Thyroid gland (tissue), 4 donors: ENCODE results near the gene DEPDC7. TPM values are rescaled to one million over a fixed set of nuclear protein-coding genes. Genes with fewer than 3 reads are reported as not detected.

Experiments
- DNase-seq, 2 donors: peaks; one replicate each; pipeline ENCODE4 v3.0.0-alpha.2; 2019
- H3K27ac ChIP-seq, 3 donors: fragments of 200-600 bp; sonication (generic); 1 replicate in 2 of 3; 2 replicates in 1 of 3; pipeline ENCODE4 v1.5.1; 2016 to 2019; ENCODE audit warnings: mild to moderate bottlenecking in 1 of 3, moderate library complexity in 1 of 3
- H3K27me3 ChIP-seq: fragments of 200-600 bp; sonication (generic); one replicate; pipeline ENCODE4 v1.5.1; 2019
- H3K36me3 ChIP-seq, 2 donors: fragments of 200-600 bp; sonication (generic); one replicate each; pipeline ENCODE4 v1.5.1; 2016 to 2019
- H3K4me1 ChIP-seq, 2 donors: fragments of 200-600 bp; sonication (generic); one replicate each; pipeline ENCODE4 v1.5.1; 2017 to 2019
- H3K4me3 ChIP-seq, 3 donors: fragments of 200-600 bp; sonication (generic); replicated peaks in 1 of 3; 1 replicate in 2 of 3; 2 replicates in 1 of 3; pipeline ENCODE4 v1.5.1; 2016; ENCODE audit warnings: mild to moderate bottlenecking in 1 of 3
- H3K9me3 ChIP-seq: fragments of 200-600 bp; sonication (generic); one replicate; pipeline ENCODE4 v1.5.1; 2017
- POLR2A ChIP-seq, 2 donors: fragments of 450-650 bp; IDR thresholded peaks; one replicate each; pipeline ENCODE4 v1.6.1; 2017; ENCODE audit warnings: antibody characterized with exemption in 2 of 2, mild to moderate bottlenecking in 2 of 2, moderate library complexity in 1 of 2
- WGBS, 2 donors: methylation state at CpG; one replicate each; pipeline ENCODE4 v1.1.5; 2017; 5-methylcytosine and 5-hydroxymethylcytosine counted together
- intact Hi-C: fragments of 100-400 bp; cut with DNase I; formaldehyde crosslinking; loops from one replicate; pipeline ENCODE4 v1.15.1; 2023
- total RNA-seq, 4 donors: library from RNA; depleted of rRNA; stranded (reverse); fragments of >200 nt; gene quantifications; one replicate each; pipeline ENCODE4 v1.2.3, GENCODE V29; 2016
- TF ChIP-seq, protein P1 (sequence below), 6 experiments: fragments of 200-600 bp in 3 of 6; fragments of 450-650 bp in 3 of 6; sonication (generic) in 3 of 6; IDR thresholded peaks; one replicate each; pipeline ENCODE4 v1.5.1; 2016 to 2019; ENCODE audit warnings: antibody characterized with exemption in 6 of 6, mild to moderate bottlenecking in 2 of 6, inconsistent platforms in 1 of 6, moderate library complexity in 1 of 6

The DEPDC7 gene
- total RNA-seq, 4 donors from 2014 or later: 0.63 to 2.6 (median 1.6) TPM; not detected in 1

DNA sequence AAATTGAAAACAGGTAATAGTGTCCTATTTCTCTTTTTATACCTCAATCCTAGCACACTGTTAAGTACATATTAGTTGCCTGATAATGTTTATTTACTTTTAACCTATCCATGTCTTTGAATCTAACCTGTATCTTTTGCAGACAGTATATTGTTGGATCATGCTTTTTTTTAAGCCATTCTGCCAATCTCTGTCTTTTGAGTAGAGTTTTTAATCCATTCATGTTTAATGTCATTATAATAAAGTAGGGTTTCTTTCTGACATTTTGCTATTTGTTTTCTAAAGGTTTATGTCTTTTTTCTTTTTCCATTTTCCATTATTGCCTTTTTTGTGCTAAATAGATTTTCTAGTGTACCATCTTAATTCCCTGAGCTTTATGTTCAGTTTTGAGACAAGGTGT is 23.8 kb upstream of the DEPDC7 start:
- no peaks in the 10 kb centered on the region for H3K9me3 ChIP-seq
- no peak overlapping the region for H3K27ac ChIP-seq
- TF ChIP-seq, protein P1, sequence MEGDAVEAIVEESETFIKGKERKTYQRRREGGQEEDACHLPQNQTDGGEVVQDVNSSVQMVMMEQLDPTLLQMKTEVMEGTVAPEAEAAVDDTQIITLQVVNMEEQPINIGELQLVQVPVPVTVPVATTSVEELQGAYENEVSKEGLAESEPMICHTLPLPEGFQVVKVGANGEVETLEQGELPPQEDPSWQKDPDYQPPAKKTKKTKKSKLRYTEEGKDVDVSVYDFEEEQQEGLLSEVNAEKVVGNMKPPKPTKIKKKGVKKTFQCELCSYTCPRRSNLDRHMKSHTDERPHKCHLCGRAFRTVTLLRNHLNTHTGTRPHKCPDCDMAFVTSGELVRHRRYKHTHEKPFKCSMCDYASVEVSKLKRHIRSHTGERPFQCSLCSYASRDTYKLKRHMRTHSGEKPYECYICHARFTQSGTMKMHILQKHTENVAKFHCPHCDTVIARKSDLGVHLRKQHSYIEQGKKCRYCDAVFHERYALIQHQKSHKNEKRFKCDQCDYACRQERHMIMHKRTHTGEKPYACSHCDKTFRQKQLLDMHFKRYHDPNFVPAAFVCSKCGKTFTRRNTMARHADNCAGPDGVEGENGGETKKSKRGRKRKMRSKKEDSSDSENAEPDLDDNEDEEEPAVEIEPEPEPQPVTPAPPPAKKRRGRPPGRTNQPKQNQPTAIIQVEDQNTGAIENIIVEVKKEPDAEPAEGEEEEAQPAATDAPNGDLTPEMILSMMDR (IDR thresholded peaks at IDR 0.05): no peak
- TF ChIP-seq POLR2A (IDR thresholded peaks at IDR 0.05): no peak
- H3K4me1 ChIP-seq: no peaks in the 10 kb centered on the region
- no peaks in the 10 kb centered on the region for H3K27me3 ChIP-seq
- intact Hi-C loops: no loop called here
- no peaks in the 10 kb centered on the region for H3K36me3 ChIP-seq
- DNase-seq: no peak
- no peak overlapping the region for H3K4me3 ChIP-seq

DNA sequence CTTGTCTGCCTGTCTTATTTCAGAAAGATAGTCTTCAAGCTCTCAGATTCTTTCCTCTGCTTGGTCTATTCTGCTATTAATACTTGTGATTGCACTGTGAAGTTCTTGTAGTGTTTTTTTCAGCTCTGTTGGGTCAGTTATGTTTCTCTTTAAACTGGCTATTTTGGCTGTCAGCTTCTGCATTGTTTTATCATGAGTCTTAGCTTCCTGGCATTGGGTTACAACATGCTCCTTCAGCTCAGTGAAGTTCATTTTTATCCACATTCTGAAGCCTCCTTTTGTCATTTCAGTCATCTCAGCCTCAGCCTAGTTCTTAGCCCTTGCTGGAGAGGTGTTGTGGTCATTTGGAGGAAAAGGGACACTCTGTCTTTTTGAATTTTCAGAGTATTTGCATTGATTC is 15.5 kb upstream of the DEPDC7 start:
- TF ChIP-seq, protein P1 (IDR thresholded peaks at IDR 0.05): no peak
- no peak for TF ChIP-seq POLR2A (IDR thresholded peaks at IDR 0.05)
- DNase-seq: no peak
- Histone ChIP-seq H3K27me3 (no peaks in the 10 kb centered on the region), H3K27ac (no peak overlapping the region), H3K4me3 (no peak overlapping the region), H3K36me3 (no peaks in the 10 kb centered on the region), H3K4me1 (no peaks in the 10 kb centered on the region), H3K9me3 (no peaks in the 10 kb centered on the region)
- intact Hi-C loops: no loop called here

DNA sequence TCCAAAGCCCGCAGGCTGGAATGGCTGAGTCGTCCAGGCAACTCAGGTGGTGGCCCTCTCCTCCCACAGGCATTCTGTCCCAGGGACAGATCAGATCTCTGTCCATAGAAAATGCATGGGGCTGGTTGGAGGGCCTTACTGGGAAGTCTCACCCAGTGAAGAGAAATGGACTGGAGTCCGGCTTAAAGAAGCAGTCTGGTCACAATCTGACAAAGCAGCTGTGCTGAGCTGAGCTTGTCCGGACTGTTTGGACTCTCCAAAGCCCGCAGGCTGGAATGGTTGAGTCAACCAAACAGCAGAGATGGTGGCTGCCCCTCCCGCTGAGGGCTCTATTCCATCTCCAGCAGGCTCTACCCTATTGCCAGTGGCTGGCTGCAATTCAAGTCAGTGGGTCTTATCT is 14.4 kb upstream of the DEPDC7 start:
- no peak overlapping the region for H3K27ac ChIP-seq
- no peaks in the 10 kb centered on the region for H3K27me3 ChIP-seq
- TF ChIP-seq POLR2A (IDR thresholded peaks at IDR 0.05): no peak
- TF ChIP-seq, protein P1 (IDR thresholded peaks at IDR 0.05): no peak

DNA sequence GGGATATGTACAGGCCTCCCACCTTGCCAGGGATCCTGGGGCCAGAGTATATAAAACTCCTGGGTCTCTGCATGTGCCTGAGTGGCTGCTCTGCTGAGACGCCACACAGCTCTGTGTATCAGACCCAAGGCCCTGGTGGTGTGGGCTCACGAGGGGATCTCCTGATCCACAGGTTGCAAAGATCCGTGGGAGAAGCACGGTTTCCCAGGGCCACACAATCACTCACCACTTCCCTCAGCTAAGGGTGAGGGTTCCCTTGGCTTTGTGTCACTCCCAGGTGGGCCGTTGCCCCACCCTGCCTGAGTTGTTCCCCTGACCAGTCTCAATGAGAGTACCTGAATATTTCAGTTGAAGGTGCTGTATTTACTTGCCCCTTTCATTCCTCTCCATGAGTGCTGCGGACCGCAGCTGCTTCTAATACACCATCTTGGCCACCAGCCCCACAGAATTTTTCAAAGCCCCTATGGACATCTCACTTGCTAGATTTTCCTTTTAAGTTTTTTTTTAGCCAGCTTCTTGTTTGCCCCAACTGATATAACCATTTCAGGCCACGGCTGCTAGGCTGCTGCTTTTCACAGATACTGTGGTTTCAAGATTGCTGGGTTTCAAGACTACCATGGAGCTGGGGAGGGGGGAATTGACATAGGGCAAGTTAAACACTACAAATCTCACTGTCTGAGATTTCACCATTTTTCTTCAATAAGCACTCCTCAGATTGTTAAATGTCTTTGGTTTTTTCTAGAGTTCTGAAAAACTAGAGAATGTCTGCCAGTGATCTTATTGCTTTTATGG is 13.7 kb upstream of the DEPDC7 start:
- TF ChIP-seq, protein P1 (IDR thresholded peaks at IDR 0.05): no peak
- TF ChIP-seq POLR2A (IDR thresholded peaks at IDR 0.05): no peak
- Histone ChIP-seq H3K27me3 (no peaks in the 10 kb centered on the region), H3K4me1 (no peaks in the 10 kb centered on the region), H3K27ac (no peak overlapping the region), H3K4me3 (no peak overlapping the region), H3K9me3 (no peaks in the 10 kb centered on the region), H3K36me3 (no peaks in the 10 kb centered on the region)
- intact Hi-C loops: no loop called here
- DNase-seq: no peak
- WGBS, 2 donors: 86 to 91% methylated on average over 8 of the region's 8 CpGs

More for the DNA sequence above, 14.4 kb upstream of the DEPDC7 start:
- DNase-seq: no peak
- Histone ChIP-seq H3K9me3 (no peaks in the 10 kb centered on the region), H3K4me3 (no peak overlapping the region), H3K4me1 (no peaks in the 10 kb centered on the region), H3K36me3 (no peaks in the 10 kb centered on the region)
- 77 to 93% methylated on average over 2 to 5 of the region's 6 CpGs for WGBS, 2 donors
- intact Hi-C loops: no loop called here

DNA sequence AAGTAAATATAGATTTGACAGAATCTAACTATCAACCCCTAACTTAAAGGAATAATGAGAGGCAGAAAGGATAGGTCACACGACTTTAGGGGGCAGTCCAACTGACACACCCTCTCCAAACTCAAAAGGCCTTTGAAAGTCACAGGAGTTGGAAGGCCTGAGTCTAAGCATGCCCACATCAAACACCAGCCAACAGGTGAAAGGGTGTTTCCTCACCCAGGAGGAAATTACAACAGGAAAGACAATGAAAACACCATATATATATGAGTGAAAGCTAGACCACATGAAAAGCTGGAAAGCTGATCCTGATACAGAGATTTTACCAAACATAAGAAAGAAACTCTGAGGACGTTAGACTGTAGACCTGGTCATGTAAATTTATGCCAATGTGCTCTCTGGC is 10.5 kb upstream of the DEPDC7 start:
- TF ChIP-seq, protein P1 (IDR thresholded peaks at IDR 0.05): no peak
- no peak for TF ChIP-seq POLR2A (IDR thresholded peaks at IDR 0.05)
- Histone ChIP-seq H3K4me1 (no peaks in the 10 kb centered on the region), H3K27me3 (no peaks in the 10 kb centered on the region), H3K27ac (no peak overlapping the region), H3K4me3 (no peak overlapping the region), H3K9me3 (no peaks in the 10 kb centered on the region), H3K36me3 (no peaks in the 10 kb centered on the region)
- 69 to 76% methylated on average over 2 of the region's 2 CpGs for WGBS, 2 donors
- intact Hi-C loops: no loop called here
- DNase-seq: no peak
